Stimulated activated naive CD8-positive, alpha-beta T cell treated with anti-CD3 and anti-CD28 coated beads, Interleukin-15, amount 100 ng/mL, for 72 hours (primary cell): ENCODE results near the gene CD2AP.
"Not testable (repeated sequence)": the region's sequence is repeated elsewhere in the genome, so short reads cannot be mapped to it uniquely, and the experiment has no call there.

Source experiments
- ATAC-seq: fragments of 150-1000 bp; cut with Tn5 transposase; 2 replicates; pipeline ENCODE4 v1.10.0; 2021; ENCODE audit warnings: mild to moderate bottlenecking, moderate library complexity
- DNase-seq, 2 donors: peaks; one replicate each; pipeline ENCODE4 v3.0.0; 2021 to 2022
- H3K27ac Mint-ChIP-seq, 2 donors: one replicate each; pipeline ENCODE4 v1.8.0; 2022; ENCODE audit warnings: mild to moderate bottlenecking in 2 of 2, mixed read lengths in 2 of 2, moderate library complexity in 2 of 2
- H3K27me3 Mint-ChIP-seq: one replicate; pipeline ENCODE4 v1.8.0; 2022; ENCODE audit warnings: mixed read lengths
- H3K4me1 Mint-ChIP-seq: one replicate; pipeline ENCODE4 v1.8.0; 2022; ENCODE audit warnings: mild to moderate bottlenecking, mixed read lengths
- H3K4me3 Mint-ChIP-seq, 2 donors: one replicate each; pipeline ENCODE4 v1.8.0; 2022; ENCODE audit warnings: mild to moderate bottlenecking in 2 of 2, mixed read lengths in 2 of 2, moderate library complexity in 1 of 2
- H3K9me3 Mint-ChIP-seq, 2 donors: one replicate each; pipeline ENCODE4 v1.8.0; 2022; ENCODE audit warnings: mixed read lengths in 2 of 2

Gene CD2AP

DNA sequence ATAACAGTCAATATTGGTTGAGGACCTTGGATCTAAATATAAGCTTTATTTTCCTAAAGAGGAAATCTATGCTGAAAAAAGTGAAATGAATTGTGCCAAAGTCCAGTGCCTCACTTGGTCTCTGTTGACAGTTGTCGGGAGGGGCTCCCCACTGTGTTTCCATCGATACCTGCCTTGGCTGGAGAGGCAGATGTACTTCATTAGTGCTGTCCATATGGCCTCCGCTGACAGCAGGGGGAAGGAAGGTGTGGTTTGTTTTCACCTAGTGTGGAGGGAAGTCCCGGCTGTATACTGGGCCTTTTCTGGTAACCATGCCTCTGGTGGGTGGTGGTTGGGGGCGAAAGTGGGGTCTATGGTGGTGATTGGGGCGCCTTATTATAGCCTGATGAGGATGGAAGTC is 42.7 kb downstream of the CD2AP start:
- Mint-ChIP-seq H3K9me3 (no peaks in the 10 kb centered on the region), H3K4me3 (no peak overlapping the region), H3K27me3 (no peaks in the 10 kb centered on the region), H3K4me1 (peaks cover 49% of the 10 kb centered on the region), H3K27ac (peak overlapping the region in 1 of 2 donors; percentile 33)
- ATAC-seq (no peak), DNase-seq (no peak)

- ATAC-seq (no peak), DNase-seq (no peak)
- H3K9me3 Mint-ChIP-seq, result no peaks in the 10 kb centered on the region
- no peaks in the 10 kb centered on the region for H3K27me3 Mint-ChIP-seq
- peaks cover 50% of the 10 kb centered on the region for H3K4me1 Mint-ChIP-seq
- H3K4me3 Mint-ChIP-seq, result no peak overlapping the region
- no peak overlapping the region for H3K27ac Mint-ChIP-seq
These were observed 44.4 kb downstream of the CD2AP start for GRCh38 chr6:47521961-47522360.

- Mint-ChIP-seq H3K9me3 (peaks cover 0 to 7% of the 10 kb centered on the region in 2 donors), H3K27ac (no peak overlapping the region), H3K27me3 (no peaks in the 10 kb centered on the region), H3K4me3 (no peak overlapping the region), H3K4me1 (peaks cover 34% of the 10 kb centered on the region)
- DNase-seq (no peak), ATAC-seq (no peak)
These were observed 46.7 kb downstream of the CD2AP start for GRCh38 chr6:47524136-47524845.

DNA sequence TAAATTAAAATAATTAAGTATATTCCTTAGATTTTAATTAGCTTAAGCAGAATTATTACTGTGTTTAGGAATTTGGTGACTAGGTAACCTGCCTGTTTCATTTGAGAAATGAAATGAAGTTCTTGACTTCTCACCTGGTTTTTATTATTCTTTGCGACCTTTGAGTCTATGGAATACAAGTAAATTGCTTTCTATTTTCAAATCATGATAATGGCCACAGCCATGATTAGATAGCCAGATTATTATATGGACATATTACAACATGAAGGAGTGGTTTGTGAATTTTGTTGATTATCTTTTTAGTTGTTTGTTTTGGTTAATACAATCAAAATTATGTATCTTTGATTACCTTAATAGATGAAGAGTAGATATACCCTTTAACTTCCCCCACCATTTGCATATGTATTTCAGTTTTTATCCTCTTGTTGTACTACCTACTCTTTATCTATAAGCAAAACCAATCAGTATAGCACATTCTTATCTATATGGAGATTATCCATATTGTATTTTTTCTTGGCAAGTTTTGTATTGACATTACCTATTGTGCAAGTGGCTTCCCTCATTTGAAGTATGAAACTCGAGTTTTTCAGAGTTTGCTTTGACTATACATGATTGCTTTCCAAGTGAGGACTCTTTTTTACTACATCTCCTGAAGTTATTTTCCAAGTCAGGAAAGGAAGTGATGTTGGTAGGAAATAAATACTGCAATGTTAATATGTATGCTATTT is 47.9 kb downstream of the CD2AP start:
- Mint-ChIP-seq H3K4me3 (no peak overlapping the region), H3K4me1 (peaks cover 30% of the 10 kb centered on the region), H3K27ac (no peak overlapping the region), H3K9me3 (peaks cover 0 to 7% of the 10 kb centered on the region in 2 donors), H3K27me3 (no peaks in the 10 kb centered on the region)
- no peak for ATAC-seq
- no peak for DNase-seq

GRCh38 chr6:47527274-47527673 is 49.7 kb downstream of the CD2AP start:
- no peak for DNase-seq
- no peak overlapping the region for H3K27ac Mint-ChIP-seq
- H3K27me3 Mint-ChIP-seq, result no peaks in the 10 kb centered on the region
- no peak for ATAC-seq
- peaks cover 19% of the 10 kb centered on the region for H3K4me1 Mint-ChIP-seq
- H3K9me3 Mint-ChIP-seq, result peaks cover 0 to 7% of the 10 kb centered on the region in 2 donors
- H3K4me3 Mint-ChIP-seq, result no peak overlapping the region

DNA sequence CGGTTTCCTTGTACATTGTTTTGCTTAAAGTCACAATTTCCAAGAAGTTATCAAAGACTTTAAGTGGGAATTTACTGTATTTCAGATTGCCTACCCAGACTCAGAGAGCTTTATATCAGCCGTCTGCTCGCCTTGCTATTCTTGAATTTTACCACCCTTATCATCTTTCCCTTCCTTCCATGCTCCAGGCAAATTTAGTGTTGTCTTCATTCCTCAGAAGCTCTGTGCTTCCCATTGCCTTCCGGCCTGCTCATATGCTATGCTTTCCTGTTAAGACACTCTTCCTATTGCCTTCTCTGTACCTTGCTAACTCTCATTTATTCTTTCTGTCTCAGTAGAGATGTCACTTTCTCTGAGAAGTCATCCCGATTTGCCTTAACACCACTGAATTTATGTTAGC is 52.1 kb downstream of the CD2AP start:
- peaks cover 0 to 7% of the 10 kb centered on the region in 2 donors for H3K9me3 Mint-ChIP-seq
- H3K4me1 Mint-ChIP-seq, result peaks cover 19% of the 10 kb centered on the region
- H3K4me3 Mint-ChIP-seq, result no peak overlapping the region
- H3K27me3 Mint-ChIP-seq, result no peaks in the 10 kb centered on the region
- DNase-seq (no peak), ATAC-seq (no peak)
- H3K27ac Mint-ChIP-seq, result peak overlapping the region in 1 of 2 donors; percentile 2

- Mint-ChIP-seq H3K27me3 (no peaks in the 10 kb centered on the region), H3K4me3 (no peak overlapping the region)
- no peak for DNase-seq
These were observed 55.5 kb downstream of the CD2AP start for GRCh38 chr6:47532981-47533585.

GRCh38 chr6:47534063-47534462 is 56.5 kb downstream of the CD2AP start:
- ATAC-seq, result no peak
- no peaks in the 10 kb centered on the region for H3K9me3 Mint-ChIP-seq
- DNase-seq, result no peak
- H3K27me3 Mint-ChIP-seq, result no peaks in the 10 kb centered on the region
- no peak overlapping the region for H3K4me3 Mint-ChIP-seq
- peak overlapping the region in 1 of 2 donors; percentile 82 for H3K27ac Mint-ChIP-seq
- peaks cover 13% of the 10 kb centered on the region for H3K4me1 Mint-ChIP-seq

More at GRCh38 chr6:47532981-47533585, 55.5 kb downstream of the CD2AP start:
- no peak for ATAC-seq
- no peaks in the 10 kb centered on the region for H3K9me3 Mint-ChIP-seq
- peaks cover 13% of the 10 kb centered on the region for H3K4me1 Mint-ChIP-seq
- no peak overlapping the region for H3K27ac Mint-ChIP-seq

GRCh38 chr6:47535316-47536225 is 58.0 kb downstream of the CD2AP start:
- Mint-ChIP-seq H3K4me3 (no peak overlapping the region), H3K4me1 (peaks cover 6% of the 10 kb centered on the region), H3K9me3 (no peaks in the 10 kb centered on the region), H3K27me3 (no peaks in the 10 kb centered on the region), H3K27ac (no peak overlapping the region)
- DNase-seq (no peak), ATAC-seq (peak; percentile 43)

GRCh38 chr6:47536816-47537401 is 59.3 kb downstream of the CD2AP start:
- no peak overlapping the region for H3K4me3 Mint-ChIP-seq
- H3K9me3 Mint-ChIP-seq, result no peaks in the 10 kb centered on the region
- DNase-seq (no peak), ATAC-seq (peak; percentile 37)
- H3K27ac Mint-ChIP-seq, result no peak overlapping the region
- peaks cover 6% of the 10 kb centered on the region for H3K4me1 Mint-ChIP-seq
- no peaks in the 10 kb centered on the region for H3K27me3 Mint-ChIP-seq

DNA sequence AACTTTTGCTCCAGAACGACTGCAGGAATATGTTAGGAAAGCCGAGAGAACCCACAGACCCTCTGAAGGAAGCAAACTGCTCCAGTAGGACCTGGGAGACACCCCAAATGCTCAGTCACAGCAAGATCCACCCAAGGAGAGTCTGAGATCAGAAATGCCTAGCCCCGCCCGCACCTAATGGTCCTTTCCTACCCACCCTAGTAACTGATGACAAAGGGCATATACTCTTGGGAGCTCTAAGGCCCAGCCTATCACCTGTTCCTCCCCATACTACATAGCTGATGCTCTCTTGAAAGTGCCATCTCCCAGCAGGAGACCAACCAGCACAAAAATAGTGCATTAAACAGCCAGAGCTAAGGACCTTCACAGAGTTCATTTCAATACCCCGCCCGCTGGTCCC is 67.6 kb downstream of the CD2AP start:
- Mint-ChIP-seq H3K4me3 (no peak overlapping the region), H3K9me3 (peaks cover 5 to 10% of the 10 kb centered on the region in 2 donors), H3K4me1 (peaks cover 26% of the 10 kb centered on the region), H3K27me3 (no peaks in the 10 kb centered on the region), H3K27ac (peak overlapping the region in 1 of 2 donors; percentile 69)
- ATAC-seq (no peak), DNase-seq (no peak)

GRCh38 chr6:47551670-47552069 is 74.1 kb downstream of the CD2AP start:
- ATAC-seq (no peak), DNase-seq (no peak)
- Mint-ChIP-seq H3K4me1 (peaks cover 13% of the 10 kb centered on the region), H3K9me3 (peaks cover 7 to 10% of the 10 kb centered on the region in 2 donors), H3K27me3 (no peaks in the 10 kb centered on the region), H3K4me3 (no peak overlapping the region), H3K27ac (no peak overlapping the region)

DNA sequence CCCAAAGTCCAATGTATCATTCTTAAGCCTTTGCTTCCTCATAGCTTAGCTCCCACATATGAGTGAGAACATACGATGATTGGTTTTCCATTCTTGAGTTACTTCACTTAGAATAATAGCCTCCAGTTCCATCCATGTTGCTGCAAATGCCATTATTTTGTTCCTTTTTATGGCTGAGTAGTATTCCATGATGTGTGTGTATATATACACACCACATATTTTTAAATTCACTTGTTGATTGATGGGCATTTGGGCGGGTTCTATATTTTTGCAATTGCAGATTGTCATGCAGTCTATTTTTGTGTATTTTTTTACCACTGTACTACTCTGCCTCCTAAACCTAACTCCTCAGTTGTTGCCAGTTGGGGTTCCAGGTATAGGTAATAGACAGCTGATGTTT is 74.7 kb downstream of the CD2AP start:
- Mint-ChIP-seq H3K9me3 (peaks cover 7 to 10% of the 10 kb centered on the region in 2 donors), H3K4me1 (peaks cover 7% of the 10 kb centered on the region), H3K27me3 (no peaks in the 10 kb centered on the region)

GRCh38 chr6:47553243-47553642 is 75.7 kb downstream of the CD2AP start:
- DNase-seq, H3K27ac Mint-ChIP-seq, H3K4me3 Mint-ChIP-seq, H3K4me1 Mint-ChIP-seq, H3K27me3 Mint-ChIP-seq, ATAC-seq: not testable (repeated sequence)
- peaks cover 2 to 10% of the 10 kb centered on the region in 2 donors for H3K9me3 Mint-ChIP-seq

More for the DNA sequence above, 74.7 kb downstream of the CD2AP start:
- DNase-seq (no peak), ATAC-seq (no peak)
- Mint-ChIP-seq H3K27ac (no peak overlapping the region), H3K4me3 (no peak overlapping the region)

- not testable (repeated sequence) for H3K27ac Mint-ChIP-seq, ATAC-seq, DNase-seq, H3K9me3 Mint-ChIP-seq, H3K4me1 Mint-ChIP-seq, H3K27me3 Mint-ChIP-seq, H3K4me3 Mint-ChIP-seq
These were observed 78.9 kb downstream of the CD2AP start for GRCh38 chr6:47556459-47556858.
